GM20431 (cell line): ENCODE measurements around the gene IRF2BP2.
"Not testable (repeated sequence)": the region's sequence is repeated elsewhere in the genome, so short reads cannot be mapped to it uniquely, and the experiment has no call there.

Experiments used
- in situ Hi-C: fragments of 300-500 bp; cut with MseI, MboI; formaldehyde crosslinking; loops from one replicate; pipeline ENCODE4 v1.15.0; 2020; ENCODE audit warnings: low sequenced_read_pairs; ENCODE audit not compliant: unreplicated experiment

The IRF2BP2 gene

GRCh38 chr1:234634922-234635321, 24.9 kb upstream of the IRF2BP2 start:
- in situ Hi-C loops, result not testable (repeated sequence)

GRCh38 chr1:234634387-234634786, 24.4 kb upstream of the IRF2BP2 start:
- in situ Hi-C loops, result no loop called here

- in situ Hi-C loops, result no loop called here
These were observed 23.4 kb upstream of the IRF2BP2 start for GRCh38 chr1:234633246-234634003.

GRCh38 chr1:234632225-234632624, 22.2 kb upstream of the IRF2BP2 start:
- in situ Hi-C loops, result no loop called here

- in situ Hi-C loops, result no loop called here
These were observed 21.7 kb upstream of the IRF2BP2 start for GRCh38 chr1:234631721-234632125.

- in situ Hi-C loops, result no loop called here
These were observed 19.0 kb upstream of the IRF2BP2 start for GRCh38 chr1:234629026-234629425.

GRCh38 chr1:234628089-234628488, 18.1 kb upstream of the IRF2BP2 start:
- in situ Hi-C loops, result no loop called here

- in situ Hi-C loops, result no loop called here
These were observed 17.3 kb upstream of the IRF2BP2 start for GRCh38 chr1:234627009-234627950.

- in situ Hi-C loops, result no loop called here
These were observed 16.4 kb upstream of the IRF2BP2 start for GRCh38 chr1:234626391-234626790.

GRCh38 chr1:234624724-234625117, 14.7 kb upstream of the IRF2BP2 start:
- in situ Hi-C loops, result no loop called here

GRCh38 chr1:234621657-234622335, 11.8 kb upstream of the IRF2BP2 start:
- in situ Hi-C loops, result no loop called here

GRCh38 chr1:234621127-234621468, 11.1 kb upstream of the IRF2BP2 start:
- in situ Hi-C loops, result no loop called here

GRCh38 chr1:234620272-234621126, 10.5 kb upstream of the IRF2BP2 start:
- in situ Hi-C loops, result no loop called here

GRCh38 chr1:234619794-234620247, 9.8 kb upstream of the IRF2BP2 start:
- in situ Hi-C loops, result no loop called here

- in situ Hi-C loops, result no loop called here
These were observed 9.1 kb upstream of the IRF2BP2 start for GRCh38 chr1:234619071-234619480.

GRCh38 chr1:234618737-234619049, 8.7 kb upstream of the IRF2BP2 start:
- in situ Hi-C loops, result no loop called here

- in situ Hi-C loops, result no loop called here
These were observed 8.2 kb upstream of the IRF2BP2 start for GRCh38 chr1:234617986-234618736.

- in situ Hi-C loops, result no loop called here
These were observed 7.4 kb upstream of the IRF2BP2 start for GRCh38 chr1:234617131-234617985.
